ENCODE measurements around the gene SMYD3.

The SMYD3 gene

DNA sequence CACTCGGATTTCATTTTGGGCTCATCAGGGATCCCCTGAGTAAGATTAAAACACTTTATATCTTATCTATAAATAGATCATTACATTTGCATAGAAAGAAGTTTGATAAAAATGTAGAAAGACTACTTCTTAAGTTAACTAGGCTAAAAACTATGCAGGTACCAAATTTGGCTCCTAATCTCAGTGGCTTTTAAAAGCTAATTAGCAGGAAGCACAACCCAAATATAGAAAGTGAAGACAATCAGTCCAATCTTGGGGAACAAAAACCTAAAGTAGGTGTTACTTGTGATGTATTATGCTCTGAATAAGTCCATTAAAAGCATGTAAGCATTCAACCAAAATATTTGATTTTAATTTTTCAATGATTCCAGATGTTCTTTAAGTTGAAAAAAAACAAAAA lies 35.4 kb downstream of the SMYD3 start:
- Mint-ChIP-seq H3K27ac (peak overlapping the region; percentile 24), H3K27me3 (no peaks in the 10 kb centered on the region), H3K4me3 (no peak overlapping the region), H3K36me3 (peaks cover 2% of the 10 kb centered on the region), H3K4me1 (no peaks in the 10 kb centered on the region), H3K9me3 (no peaks in the 10 kb centered on the region)
- ATAC-seq (ENCODE audit: low read depth) (no peak), DNase-seq (ENCODE audit: low spot score in 2 of 2) (no peak)

- no peaks in the 10 kb centered on the region for H3K9me3 Mint-ChIP-seq
- H3K36me3 Mint-ChIP-seq = peaks cover 2% of the 10 kb centered on the region
- no peaks in the 10 kb centered on the region for H3K27me3 Mint-ChIP-seq
- DNase-seq (ENCODE audit: low spot score in 2 of 2) (no peak), ATAC-seq (ENCODE audit: low read depth) (no peak)
- H3K4me3 Mint-ChIP-seq = no peak overlapping the region
- peaks cover 2% of the 10 kb centered on the region for H3K4me1 Mint-ChIP-seq
- no peak overlapping the region for H3K27ac Mint-ChIP-seq
Observed at GRCh38 chr1:246470585-246470984, 36.5 kb downstream of the SMYD3 start.

DNA sequence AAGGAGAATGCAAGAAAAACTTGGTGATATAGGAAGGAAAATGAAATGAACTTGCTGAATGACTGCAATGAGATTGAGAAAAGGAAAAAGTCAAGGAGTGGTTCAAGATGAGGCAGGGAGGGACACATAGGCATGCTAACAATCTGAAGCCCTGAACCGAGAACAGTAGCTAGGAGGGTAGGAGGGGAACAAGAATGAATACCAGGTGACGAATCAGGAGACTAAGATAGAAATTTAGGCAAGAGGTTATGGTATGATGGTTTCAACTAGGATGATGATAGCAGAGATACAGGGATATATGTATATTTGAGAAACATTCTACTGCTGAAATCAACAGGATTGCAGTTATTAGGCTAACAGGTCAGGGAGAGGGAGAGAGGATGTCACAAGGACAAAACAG lies 44.1 kb downstream of the SMYD3 start:
- H3K4me3 Mint-ChIP-seq = no peak overlapping the region
- no peaks in the 10 kb centered on the region for H3K9me3 Mint-ChIP-seq
- no peak overlapping the region for H3K27ac Mint-ChIP-seq
- no peaks in the 10 kb centered on the region for H3K27me3 Mint-ChIP-seq
- peaks cover 13% of the 10 kb centered on the region for H3K4me1 Mint-ChIP-seq
- no peak for ATAC-seq (ENCODE audit: low read depth)
- DNase-seq (ENCODE audit: low spot score in 2 of 2) = no peak
- H3K36me3 Mint-ChIP-seq = peaks cover 15% of the 10 kb centered on the region

DNA sequence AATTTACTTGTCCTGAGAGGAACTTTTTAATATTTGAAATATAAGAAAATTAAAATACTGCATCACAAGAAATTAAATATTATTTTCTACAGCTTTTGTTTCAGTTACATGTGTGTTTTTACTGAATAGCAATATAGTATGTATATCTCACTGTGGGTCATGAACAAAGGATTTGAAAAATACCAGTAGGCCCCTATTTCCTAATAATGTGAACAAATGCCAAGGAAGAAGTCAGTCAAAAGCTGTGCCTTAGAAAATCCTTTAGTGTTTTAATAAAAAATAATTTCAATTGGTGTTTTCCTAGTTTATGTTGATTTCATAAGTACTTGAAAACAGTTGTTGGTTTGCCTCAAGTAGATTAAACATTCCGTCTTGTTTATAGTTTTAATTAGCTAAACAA lies 46.7 kb downstream of the SMYD3 start:
- no peak overlapping the region for H3K27ac Mint-ChIP-seq
- DNase-seq (ENCODE audit: low spot score in 2 of 2) = no peak
- H3K27me3 Mint-ChIP-seq = no peaks in the 10 kb centered on the region
- peaks cover 15% of the 10 kb centered on the region for H3K36me3 Mint-ChIP-seq
- no peak for ATAC-seq (ENCODE audit: low read depth)
- peaks cover 21% of the 10 kb centered on the region for H3K4me1 Mint-ChIP-seq
- H3K4me3 Mint-ChIP-seq = no peak overlapping the region
- H3K9me3 Mint-ChIP-seq = no peaks in the 10 kb centered on the region

DNA sequence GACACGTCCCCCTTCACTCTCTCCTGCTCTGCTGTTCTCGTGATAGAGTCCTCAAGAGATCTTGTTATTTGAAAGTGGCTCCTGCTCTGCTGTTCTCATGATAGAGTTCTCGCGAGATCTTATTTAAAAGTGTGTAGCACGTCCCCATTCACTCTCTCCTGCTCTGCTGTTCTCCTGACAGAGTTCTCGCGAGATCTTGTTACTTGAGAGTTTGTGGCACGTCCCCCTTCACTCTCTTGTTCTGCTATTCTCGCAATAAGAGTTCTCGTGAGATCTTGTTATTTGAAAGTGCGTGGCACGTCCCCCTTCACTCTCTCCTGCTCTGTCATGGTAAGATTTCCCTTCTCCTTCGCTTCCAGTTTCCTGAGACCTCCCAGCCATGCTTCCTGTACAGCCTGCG lies 47.9 kb downstream of the SMYD3 start:
- Mint-ChIP-seq H3K27me3 (no peaks in the 10 kb centered on the region), H3K9me3 (no peaks in the 10 kb centered on the region), H3K36me3 (peaks cover 15% of the 10 kb centered on the region), H3K27ac (no peak overlapping the region), H3K4me1 (peaks cover 21% of the 10 kb centered on the region), H3K4me3 (no peak overlapping the region)
- DNase-seq (ENCODE audit: low spot score in 2 of 2) (no peak), ATAC-seq (ENCODE audit: low read depth) (no peak)

GRCh38 chr1:246455476-246455875 lies 51.6 kb downstream of the SMYD3 start:
- Mint-ChIP-seq H3K36me3 (peaks cover 10% of the 10 kb centered on the region), H3K9me3 (no peaks in the 10 kb centered on the region), H3K27me3 (no peaks in the 10 kb centered on the region), H3K4me1 (peaks cover 20% of the 10 kb centered on the region), H3K4me3 (no peak overlapping the region), H3K27ac (no peak overlapping the region)
- DNase-seq (ENCODE audit: low spot score in 2 of 2) = no peak
- no peak for ATAC-seq (ENCODE audit: low read depth)

- DNase-seq (ENCODE audit: low spot score in 2 of 2) (no peak), ATAC-seq (ENCODE audit: low read depth) (no peak)
- H3K9me3 Mint-ChIP-seq = no peaks in the 10 kb centered on the region
- no peaks in the 10 kb centered on the region for H3K27me3 Mint-ChIP-seq
- no peak overlapping the region for H3K4me3 Mint-ChIP-seq
- no peak overlapping the region for H3K27ac Mint-ChIP-seq
- H3K36me3 Mint-ChIP-seq = peaks cover 7% of the 10 kb centered on the region
- H3K4me1 Mint-ChIP-seq = peaks cover 16% of the 10 kb centered on the region
Observed at GRCh38 chr1:246454655-246455054, 52.4 kb downstream of the SMYD3 start.

- H3K27ac Mint-ChIP-seq = no peak overlapping the region
- peaks cover 2% of the 10 kb centered on the region for H3K36me3 Mint-ChIP-seq
- DNase-seq (ENCODE audit: low spot score in 2 of 2) (no peak), ATAC-seq (ENCODE audit: low read depth) (peak; percentile 47)
- H3K27me3 Mint-ChIP-seq = no peaks in the 10 kb centered on the region
- H3K4me1 Mint-ChIP-seq = peaks cover 5% of the 10 kb centered on the region
- no peak overlapping the region for H3K4me3 Mint-ChIP-seq
- H3K9me3 Mint-ChIP-seq = no peaks in the 10 kb centered on the region
Observed at GRCh38 chr1:246450611-246451251, 56.3 kb downstream of the SMYD3 start.

- no peaks in the 10 kb centered on the region for H3K27me3 Mint-ChIP-seq
- H3K36me3 Mint-ChIP-seq = peaks cover 2% of the 10 kb centered on the region
- ATAC-seq (ENCODE audit: low read depth) = no peak
- no peak overlapping the region for H3K27ac Mint-ChIP-seq
- H3K4me1 Mint-ChIP-seq = peaks cover 5% of the 10 kb centered on the region
- DNase-seq (ENCODE audit: low spot score in 2 of 2) = no peak
- no peaks in the 10 kb centered on the region for H3K9me3 Mint-ChIP-seq
- no peak overlapping the region for H3K4me3 Mint-ChIP-seq
Observed at GRCh38 chr1:246448373-246448772, 58.7 kb downstream of the SMYD3 start.

DNA sequence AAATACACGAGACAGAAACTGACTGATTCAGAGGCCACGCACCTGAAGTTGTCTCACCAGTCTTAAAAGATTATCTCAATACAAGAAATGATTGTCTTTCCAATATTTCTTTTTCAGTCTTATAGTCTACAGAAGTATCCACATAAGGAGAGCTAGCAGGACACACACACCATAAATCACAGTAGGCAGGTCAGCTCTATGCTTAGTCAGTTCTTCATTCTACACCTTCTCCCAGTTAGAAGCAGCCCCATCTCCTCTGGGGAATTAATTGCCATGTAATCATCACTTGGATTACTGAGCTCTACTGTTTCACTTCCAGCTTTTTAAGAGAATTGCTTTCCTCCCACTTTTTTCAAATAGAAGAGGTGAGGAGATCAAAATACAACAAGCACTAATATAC lies 59.6 kb downstream of the SMYD3 start:
- no peak for ATAC-seq (ENCODE audit: low read depth)
- Mint-ChIP-seq H3K9me3 (no peaks in the 10 kb centered on the region), H3K27me3 (no peaks in the 10 kb centered on the region), H3K4me1 (peaks cover 3% of the 10 kb centered on the region), H3K4me3 (no peak overlapping the region), H3K36me3 (peaks cover 2% of the 10 kb centered on the region), H3K27ac (peak overlapping the region; percentile 48)
- DNase-seq (ENCODE audit: low spot score in 2 of 2) = no peak

DNA sequence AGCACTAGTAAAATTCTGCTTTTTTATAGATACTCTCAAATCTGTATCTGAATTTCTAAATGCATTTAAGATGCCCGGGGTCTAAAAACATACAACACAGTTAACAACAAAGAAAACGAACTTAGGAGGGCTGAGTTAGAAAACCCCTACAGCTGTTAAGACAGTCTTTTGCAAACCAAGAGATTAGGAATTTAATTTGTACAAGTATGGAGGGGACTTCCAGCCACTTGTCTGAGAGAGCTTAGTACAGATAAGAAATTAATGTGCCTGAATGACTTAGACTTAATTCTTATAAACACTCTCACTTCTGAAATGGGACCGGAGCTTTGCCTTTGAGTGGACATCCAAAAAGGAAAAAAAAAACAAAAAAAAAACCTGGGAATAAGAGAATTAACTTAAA lies 61.6 kb downstream of the SMYD3 start:
- no peak for ATAC-seq (ENCODE audit: low read depth)
- Mint-ChIP-seq H3K4me1 (no peaks in the 10 kb centered on the region), H3K27me3 (no peaks in the 10 kb centered on the region), H3K27ac (no peak overlapping the region), H3K4me3 (no peak overlapping the region), H3K36me3 (peaks cover 11% of the 10 kb centered on the region), H3K9me3 (no peaks in the 10 kb centered on the region)
- no peak for DNase-seq (ENCODE audit: low spot score in 2 of 2)

GRCh38 chr1:246444617-246445016 lies 62.5 kb downstream of the SMYD3 start:
- ATAC-seq (ENCODE audit: low read depth) = no peak
- no peak overlapping the region for H3K4me3 Mint-ChIP-seq
- H3K27ac Mint-ChIP-seq = no peak overlapping the region
- peaks cover 11% of the 10 kb centered on the region for H3K36me3 Mint-ChIP-seq
- no peaks in the 10 kb centered on the region for H3K4me1 Mint-ChIP-seq
- no peak for DNase-seq (ENCODE audit: low spot score in 2 of 2)
- no peaks in the 10 kb centered on the region for H3K9me3 Mint-ChIP-seq
- no peaks in the 10 kb centered on the region for H3K27me3 Mint-ChIP-seq

DNA sequence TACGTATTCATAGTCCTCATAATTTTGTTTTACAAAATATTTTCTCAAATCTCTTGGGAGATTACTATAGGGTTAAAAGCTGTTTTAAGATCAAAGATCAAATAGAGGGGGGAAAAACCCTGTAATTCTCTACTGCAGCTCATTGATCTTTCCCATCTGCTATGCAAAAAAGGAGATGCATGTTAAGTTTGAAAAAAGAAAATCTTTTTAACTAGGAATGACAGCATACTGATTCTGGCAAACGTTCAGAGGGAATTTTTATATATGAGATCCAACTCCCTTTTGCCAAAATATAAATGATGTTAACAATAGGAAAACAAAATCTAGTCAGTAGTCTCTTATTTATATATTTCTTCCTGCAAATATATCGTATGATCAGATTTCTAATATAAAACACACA lies 69.1 kb downstream of the SMYD3 start:
- no peak overlapping the region for H3K4me3 Mint-ChIP-seq

DNA sequence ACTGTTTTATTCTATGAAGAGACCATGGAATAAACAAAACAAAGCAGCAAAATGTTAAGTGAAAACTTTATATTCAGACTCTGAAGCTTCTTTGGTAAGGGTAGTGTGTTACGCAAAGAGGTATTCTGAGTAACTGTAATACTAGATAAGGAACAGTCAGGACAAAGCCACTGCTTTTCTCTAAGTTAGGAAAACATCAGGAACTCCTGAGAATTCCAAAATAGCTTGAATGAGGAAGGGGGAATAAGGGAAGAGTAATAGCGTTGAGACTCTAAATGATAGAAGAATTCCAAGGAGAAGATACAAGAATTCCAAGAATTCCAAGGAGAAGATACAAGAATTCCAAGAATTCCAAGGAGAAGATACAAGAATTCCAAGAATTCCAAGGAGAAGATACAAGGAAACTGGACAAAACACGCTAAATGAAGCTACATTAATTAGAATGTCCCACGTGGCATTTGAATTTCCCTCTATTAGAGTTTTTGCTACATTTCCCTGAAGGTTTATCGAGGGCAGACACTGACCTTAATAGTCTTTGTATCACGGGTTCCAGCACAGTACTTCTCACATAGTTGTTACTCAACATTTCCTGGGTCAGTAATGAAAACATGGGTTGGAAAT lies 71.5 kb downstream of the SMYD3 start:
- H3K4me3 Mint-ChIP-seq = no peak overlapping the region

More for the DNA sequence above, 69.1 kb downstream of the SMYD3 start:
- H3K36me3 Mint-ChIP-seq = peaks cover 28% of the 10 kb centered on the region
- ATAC-seq (ENCODE audit: low read depth) (no peak), DNase-seq (ENCODE audit: low spot score in 2 of 2) (no peak)
- peaks cover 9% of the 10 kb centered on the region for H3K4me1 Mint-ChIP-seq
- no peaks in the 10 kb centered on the region for H3K27me3 Mint-ChIP-seq
- H3K9me3 Mint-ChIP-seq = peaks cover 12% of the 10 kb centered on the region
- H3K27ac Mint-ChIP-seq = no peak overlapping the region

DNA sequence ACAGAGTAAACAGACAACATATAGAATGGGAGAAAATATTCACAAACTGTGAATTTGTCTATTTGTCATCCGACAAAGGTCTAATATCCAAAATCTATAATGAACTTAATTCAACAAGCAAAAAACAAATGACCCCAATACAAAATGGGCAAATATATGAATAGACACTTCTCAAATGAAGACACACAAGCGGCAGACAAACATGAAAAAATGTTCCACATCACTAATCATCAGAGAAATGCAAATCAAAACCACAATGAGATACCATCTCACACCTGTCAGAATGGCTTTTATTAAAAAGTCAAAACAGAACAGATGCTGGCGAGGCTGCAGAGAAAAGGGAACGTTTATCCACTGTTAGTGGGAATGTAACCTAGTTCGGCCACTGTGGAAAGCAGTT lies 72.7 kb downstream of the SMYD3 start:
- Mint-ChIP-seq H3K9me3 (peaks cover 12% of the 10 kb centered on the region), H3K4me1 (peaks cover 16% of the 10 kb centered on the region), H3K27ac (peak overlapping the region; percentile 60), H3K36me3 (peaks cover 23% of the 10 kb centered on the region), H3K27me3 (no peaks in the 10 kb centered on the region), H3K4me3 (no peak overlapping the region)
- no peak for DNase-seq (ENCODE audit: low spot score in 2 of 2)
- peak; percentile 35 for ATAC-seq (ENCODE audit: low read depth)

More for the DNA sequence above, 71.5 kb downstream of the SMYD3 start:
- H3K4me1 Mint-ChIP-seq = peaks cover 13% of the 10 kb centered on the region
- H3K27me3 Mint-ChIP-seq = no peaks in the 10 kb centered on the region
- peaks cover 12% of the 10 kb centered on the region for H3K9me3 Mint-ChIP-seq
- ATAC-seq (ENCODE audit: low read depth) = no peak
- no peak for DNase-seq (ENCODE audit: low spot score in 2 of 2)
- H3K27ac Mint-ChIP-seq = no peak overlapping the region
- H3K36me3 Mint-ChIP-seq = peaks cover 23% of the 10 kb centered on the region
